NCI-H510A treated with DMSO at 0.1 percent for 48 hours (cell line): ENCODE measurements around the gene RABL6.
"Not testable (repeated sequence)": the region's sequence is repeated elsewhere in the genome, so short reads cannot be mapped to it uniquely, and the experiment has no call there.

ENCODE experiments used
- DNase-seq: peaks from one replicate; lab custom pipeline; 2025; lab: John Stamatoyannopoulos, UW

Gene RABL6

DNA sequence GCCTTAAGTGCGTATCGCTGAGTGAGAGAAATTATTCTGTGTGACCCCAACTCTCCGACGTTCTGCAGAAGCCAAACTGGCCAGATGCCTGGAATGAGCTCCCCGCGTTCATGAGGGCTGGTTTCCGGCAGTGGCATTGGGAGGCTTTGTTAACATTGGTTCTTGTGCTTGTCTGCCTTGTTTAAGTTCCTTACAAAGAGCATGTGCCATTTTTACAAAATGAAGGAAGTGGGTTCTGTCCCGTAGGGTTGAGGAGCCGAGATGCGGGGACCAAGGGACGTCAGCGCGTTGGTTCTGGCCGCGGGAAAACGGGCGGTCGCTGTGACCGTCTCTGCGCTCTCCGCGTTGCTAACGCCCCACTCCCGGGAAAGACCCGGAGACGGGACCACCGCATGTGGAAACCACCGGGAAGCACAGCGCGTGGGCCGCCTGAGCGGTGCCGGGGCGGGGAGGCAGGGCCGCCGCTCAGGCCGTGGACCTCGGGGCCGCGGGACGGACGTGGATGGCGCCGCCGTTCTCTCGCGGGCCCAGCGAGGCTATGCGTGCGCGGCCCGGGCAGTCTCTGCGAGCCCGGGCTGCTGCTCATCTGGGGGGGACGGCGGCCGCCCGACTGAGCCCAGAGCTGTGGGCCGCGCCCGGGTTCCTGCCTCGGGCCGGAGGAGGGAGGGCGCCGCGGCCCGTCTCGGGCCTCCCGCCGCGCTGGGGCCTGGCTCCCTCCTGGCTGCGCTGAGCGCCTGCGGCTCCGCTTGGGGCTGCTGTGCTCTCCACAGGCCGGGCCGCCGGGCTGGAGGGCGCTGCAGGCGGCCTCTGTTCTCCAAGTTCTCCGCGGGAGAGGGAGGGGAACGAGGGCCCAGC, 13.4 kb downstream of the RABL6 start:
- DNase-seq, result no peak

DNA sequence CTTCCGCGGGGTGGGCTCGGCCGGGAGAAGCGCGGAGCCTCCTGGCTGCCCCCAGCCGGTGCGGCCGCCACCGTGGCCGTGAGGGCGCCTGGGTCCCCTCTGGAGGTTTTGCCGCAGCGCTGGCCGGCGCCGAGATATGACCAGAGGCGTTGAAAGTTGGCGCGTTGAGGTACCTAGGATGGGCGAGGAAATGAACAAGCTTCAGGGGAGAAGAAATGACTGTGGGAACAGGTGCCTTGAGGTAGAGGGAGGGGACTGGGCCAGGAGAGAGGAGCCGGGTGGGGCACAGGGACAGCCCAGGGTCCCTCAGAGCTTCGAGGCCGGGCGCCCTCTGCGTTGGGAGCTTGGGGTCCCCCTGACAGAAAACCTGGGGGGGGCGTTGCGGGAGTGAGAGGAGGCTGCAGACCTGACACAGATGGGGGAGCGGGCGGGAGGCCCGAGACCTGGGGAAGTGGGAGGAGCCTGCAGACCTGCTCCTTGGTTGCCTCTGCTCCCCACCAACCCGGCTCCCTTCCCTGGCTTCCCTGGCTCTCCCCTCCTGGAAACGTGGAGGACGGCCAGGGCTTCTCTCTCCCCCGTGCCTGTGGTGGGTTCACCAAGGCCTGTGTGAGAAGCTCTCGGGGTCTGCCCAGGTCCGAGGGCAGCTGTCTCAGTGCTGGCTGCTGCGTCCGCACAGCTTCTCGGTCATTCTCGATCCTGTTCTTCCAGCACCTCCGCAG, 14.2 kb downstream of the RABL6 start:
- DNase-seq, result no peak

DNA sequence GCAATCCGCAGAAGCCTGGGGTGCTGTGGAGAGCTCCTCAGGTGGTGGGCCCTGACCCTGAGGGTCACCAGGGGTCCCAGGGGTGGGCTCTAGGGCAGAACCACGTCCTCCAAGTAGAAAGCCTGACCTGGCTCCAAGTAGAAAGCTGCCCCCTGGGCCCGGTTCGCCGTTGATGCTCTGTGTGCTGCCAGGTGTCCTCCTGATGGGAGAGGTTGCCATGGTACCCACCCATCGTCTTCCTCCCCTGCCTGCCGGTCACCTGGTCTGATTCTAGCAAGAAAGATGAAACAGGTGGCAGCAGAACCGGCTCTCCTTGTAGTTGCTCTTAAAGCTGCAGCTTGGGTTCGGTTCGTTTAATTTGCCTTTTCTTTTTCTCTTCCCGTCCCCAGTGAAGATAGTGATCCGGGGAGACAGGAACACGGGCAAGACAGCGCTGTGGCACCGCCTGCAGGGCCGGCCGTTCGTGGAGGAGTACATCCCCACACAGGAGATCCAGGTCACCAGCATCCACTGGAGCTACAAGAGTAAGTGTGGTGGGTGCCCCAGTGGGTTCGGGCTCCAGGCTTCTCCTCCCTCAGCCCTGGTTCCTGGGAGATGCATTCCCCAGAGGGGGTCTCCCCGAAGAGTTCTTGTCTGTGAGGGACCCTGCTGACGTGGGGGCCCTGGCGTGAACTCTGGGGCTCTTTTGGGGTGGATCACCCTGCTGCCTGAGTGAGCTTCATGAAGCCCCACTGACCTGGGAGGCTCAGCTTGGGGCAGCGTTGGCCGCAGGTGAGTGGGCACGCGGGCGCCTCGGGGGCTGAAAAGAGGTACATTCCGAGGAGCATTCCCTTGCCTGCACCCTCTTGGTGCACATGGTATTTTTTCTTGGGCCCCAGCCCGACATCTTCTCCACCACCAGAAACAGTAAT, 15.6 kb downstream of the RABL6 start:
- peak; percentile 83 for DNase-seq

DNA sequence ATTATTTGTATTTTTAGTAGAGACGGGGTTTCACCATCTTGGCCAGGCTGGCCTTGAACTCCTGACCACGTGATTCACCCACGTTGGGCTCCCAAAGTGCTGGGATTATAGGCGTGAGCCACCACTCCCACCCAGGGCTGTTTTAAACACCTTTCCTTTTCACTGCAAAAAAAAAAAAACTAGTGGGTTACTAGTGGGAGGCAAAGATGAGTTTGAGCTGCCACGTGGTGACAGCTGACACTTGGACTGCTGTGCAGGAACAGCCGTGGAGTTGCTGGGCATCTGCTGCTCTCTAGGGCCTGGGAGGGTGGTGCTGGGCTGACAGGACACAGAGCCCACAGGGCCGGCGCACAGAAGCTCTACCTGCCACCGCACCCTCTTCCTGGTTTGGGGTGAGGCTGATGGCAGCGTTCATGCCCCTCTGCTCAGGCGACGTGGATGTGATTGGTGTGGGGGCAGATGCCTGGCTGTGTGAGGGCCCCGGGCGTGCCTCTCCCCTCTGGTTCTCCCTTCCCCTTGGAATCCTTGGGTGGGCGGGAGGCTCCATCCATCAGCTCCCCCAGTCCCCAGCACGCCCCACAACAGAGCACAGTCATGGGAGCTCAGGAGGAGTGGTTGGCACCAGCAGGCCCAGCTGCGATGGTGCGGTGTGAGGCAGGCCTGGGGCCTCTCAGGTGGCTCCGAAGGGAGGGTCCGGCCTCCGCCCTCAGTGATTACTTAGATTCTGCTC, 16.9 kb downstream of the RABL6 start:
- DNase-seq, result no peak

DNA sequence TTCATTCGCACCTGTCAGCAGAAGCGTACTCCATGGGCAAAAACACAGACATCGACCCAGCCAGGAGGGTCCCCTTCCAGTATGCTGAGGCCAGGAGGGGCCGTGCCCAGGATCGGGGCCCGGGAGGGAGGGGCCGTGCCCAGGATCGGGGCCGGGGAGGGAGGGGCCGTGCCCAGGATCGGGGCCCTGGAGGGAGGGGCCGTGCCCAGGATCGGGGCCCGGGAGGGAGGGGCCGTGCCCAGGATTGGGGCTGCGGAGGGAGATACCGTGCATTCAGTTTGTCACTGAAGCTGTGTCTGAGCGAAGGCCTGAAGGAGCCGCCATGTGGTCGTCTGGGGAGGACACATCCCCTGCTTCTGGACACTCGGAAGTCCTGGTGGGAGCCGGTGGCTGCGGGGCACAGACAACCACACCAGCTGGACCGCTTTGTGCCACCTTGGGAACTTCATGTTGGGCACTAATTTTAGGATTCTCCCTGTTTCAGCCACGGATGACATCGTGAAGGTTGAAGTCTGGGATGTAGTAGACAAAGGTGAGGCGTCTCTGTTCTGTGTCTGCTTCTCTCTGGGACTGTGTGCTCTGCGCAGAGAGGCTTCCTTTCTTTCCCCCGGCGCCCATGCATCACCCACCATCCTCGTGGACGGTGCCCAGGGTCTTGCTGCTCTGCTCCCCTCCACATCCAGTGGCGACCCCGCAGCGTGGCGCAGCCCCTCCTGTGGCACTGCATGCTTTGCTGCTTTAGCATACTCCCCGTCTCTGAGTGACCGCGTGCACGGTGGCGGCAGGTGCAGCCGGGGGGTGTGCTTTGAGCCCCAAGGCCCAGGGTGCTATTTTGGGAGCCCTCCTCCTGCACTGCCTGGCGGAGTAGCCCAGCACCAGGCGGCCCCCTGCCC, 17.8 kb downstream of the RABL6 start:
- no peak for DNase-seq

DNA sequence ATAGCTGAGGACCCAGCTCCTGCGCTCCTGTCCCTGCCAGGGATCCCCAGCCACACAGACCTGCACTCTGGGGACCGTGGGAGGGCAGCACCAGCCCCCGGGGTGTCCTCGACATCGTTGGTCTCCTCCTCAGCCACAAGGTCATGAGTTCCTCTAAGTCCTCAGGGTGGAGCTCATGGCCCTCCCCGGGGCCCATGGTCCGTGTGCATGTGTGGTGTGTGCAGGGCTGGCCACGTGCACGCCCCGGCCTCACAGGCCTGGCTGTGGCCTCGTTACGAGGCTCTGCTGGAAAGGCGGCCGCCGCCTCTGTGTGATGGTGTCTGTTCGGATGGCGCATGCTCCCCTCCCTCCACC, 18.4 kb downstream of the RABL6 start:
- no peak for DNase-seq

GRCh38 chr9:136826703-136827582, 19.2 kb downstream of the RABL6 start:
- DNase-seq, result no peak

- DNase-seq, result no peak
Observed at GRCh38 chr9:136827794-136828473, 20.2 kb downstream of the RABL6 start.

GRCh38 chr9:136828474-136829140, 20.9 kb downstream of the RABL6 start:
- DNase-seq, result no peak

GRCh38 chr9:136829412-136829811, 21.7 kb downstream of the RABL6 start:
- no peak for DNase-seq

DNA sequence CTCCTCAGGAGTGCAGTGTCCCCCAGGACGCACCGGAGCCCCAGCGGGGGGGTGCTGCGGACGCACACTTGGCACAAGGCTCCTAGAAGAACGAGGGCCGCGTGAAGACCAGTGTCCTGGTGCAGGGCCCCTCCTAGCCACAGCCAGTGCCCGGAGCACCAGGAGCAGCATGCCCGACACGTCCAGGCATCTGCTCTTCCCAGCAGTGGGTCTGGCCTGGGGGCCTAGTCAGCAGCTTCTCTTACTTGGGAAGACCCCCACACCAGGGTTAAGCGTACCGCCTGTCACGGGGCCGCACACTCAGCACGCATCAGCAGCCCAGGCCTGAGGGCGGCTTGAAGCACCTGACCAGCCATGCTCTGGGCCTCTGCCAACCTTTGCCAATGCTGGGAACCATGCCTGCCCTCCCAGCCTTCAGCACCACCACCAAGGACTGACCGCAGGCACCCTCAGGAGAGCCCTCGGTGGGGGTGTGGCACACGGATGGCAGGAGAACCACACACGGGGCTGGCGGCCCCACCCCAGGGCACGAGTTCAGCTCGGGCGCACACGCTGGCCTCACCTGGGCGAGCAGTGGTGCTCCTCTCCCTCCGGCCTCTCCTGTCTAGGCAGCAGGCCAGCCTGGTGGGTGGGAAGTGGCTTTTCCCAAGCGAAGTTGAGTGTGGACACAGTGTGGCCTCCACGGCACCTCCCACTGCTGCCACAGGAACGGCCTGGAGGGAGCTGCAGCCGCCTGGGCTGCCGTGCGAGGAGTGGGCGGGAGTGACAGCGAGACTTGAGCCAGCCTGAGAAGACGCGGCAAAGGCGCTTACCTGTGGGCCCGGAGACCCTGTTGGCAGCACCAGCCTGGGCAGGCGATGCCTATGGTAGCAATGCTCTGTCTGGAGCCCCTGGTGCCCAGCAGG, 22.5 kb downstream of the RABL6 start:
- no peak for DNase-seq

DNA sequence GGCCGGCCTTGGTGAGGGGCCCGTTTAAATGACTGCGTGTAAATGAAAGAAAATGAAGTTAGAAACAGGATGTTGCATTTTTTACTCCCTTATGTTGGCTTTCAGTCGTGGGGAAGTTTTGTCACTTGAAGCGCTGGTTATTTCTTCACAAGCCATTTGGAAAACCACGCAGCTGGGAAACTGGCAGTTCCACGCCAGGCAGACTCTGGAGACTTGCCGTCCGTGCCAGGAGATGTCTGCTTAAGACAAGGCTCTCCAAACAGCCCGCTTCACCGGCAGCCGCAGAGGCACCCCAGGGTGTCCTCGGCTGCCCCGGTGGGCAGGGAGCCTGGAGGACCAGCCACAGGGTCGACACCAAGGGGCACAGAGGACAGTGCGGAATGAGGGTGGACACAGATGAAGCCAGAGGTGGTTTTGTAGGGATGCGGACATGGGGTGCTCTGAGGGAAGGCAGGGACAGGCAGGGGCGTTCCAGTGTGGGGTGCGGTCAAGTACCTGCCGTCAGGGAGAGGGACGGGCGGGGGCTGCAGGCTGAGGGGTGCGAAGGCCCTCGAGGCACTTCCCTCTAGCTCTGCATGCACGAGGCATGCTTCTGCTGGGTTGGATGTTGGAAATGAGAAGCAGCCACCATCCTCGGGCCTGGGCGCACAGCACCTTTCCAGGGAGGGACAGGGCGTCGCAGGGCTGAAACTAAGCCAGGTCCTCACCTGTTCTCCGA, 23.4 kb downstream of the RABL6 start:
- DNase-seq, result no peak

GRCh38 chr9:136831720-136832104, 24.0 kb downstream of the RABL6 start:
- DNase-seq, result no peak

GRCh38 chr9:136832581-136832980, 24.8 kb downstream of the RABL6 start:
- no peak for DNase-seq

- DNase-seq, result not testable (repeated sequence)
Observed at GRCh38 chr9:136833381-136834048, 25.8 kb downstream of the RABL6 start.
